HG03045 (cell line): Measurements from ENCODE around the gene NODAL.

ENCODE experiments used
- ATAC-seq: cut with Tn5 transposase; IDR thresholded peaks from one replicate; pipeline ENCODE4 v1.9.1; 2021; ENCODE audit warnings: mild to moderate bottlenecking, moderate library complexity; ENCODE audit not compliant: unreplicated experiment

Gene NODAL

GRCh38 chr10:70433581-70434280 lies 7.8 kb downstream of the NODAL start:
- ATAC-seq: no peak

- ATAC-seq: no peak
Observed at GRCh38 chr10:70432561-70433263, 8.8 kb downstream of the NODAL start.

GRCh38 chr10:70432101-70432500 lies 9.4 kb downstream of the NODAL start:
- ATAC-seq: no peak

GRCh38 chr10:70430493-70431445 lies 10.7 kb downstream of the NODAL start:
- no peak for ATAC-seq

- no peak for ATAC-seq
Observed at GRCh38 chr10:70426823-70427222, 14.7 kb downstream of the NODAL start.

GRCh38 chr10:70425096-70425495 lies 16.4 kb downstream of the NODAL start:
- ATAC-seq: no peak

GRCh38 chr10:70424320-70424719 lies 17.2 kb downstream of the NODAL start:
- ATAC-seq: no peak

GRCh38 chr10:70418713-70419112 lies 22.8 kb downstream of the NODAL start:
- ATAC-seq: no peak

- no peak for ATAC-seq
Observed at GRCh38 chr10:70418229-70418628, 23.3 kb downstream of the NODAL start.

GRCh38 chr10:70417568-70417967 lies 23.9 kb downstream of the NODAL start:
- no peak for ATAC-seq

- ATAC-seq: no peak
Observed at GRCh38 chr10:70412356-70412755, 29.1 kb downstream of the NODAL start.

- ATAC-seq: no peak
Observed at GRCh38 chr10:70410608-70411007, 30.9 kb downstream of the NODAL start.

GRCh38 chr10:70409772-70410171 lies 31.7 kb downstream of the NODAL start:
- ATAC-seq: no peak

GRCh38 chr10:70405037-70405824 lies 36.2 kb downstream of the NODAL start:
- ATAC-seq: no peak

GRCh38 chr10:70404787-70405036 lies 36.8 kb downstream of the NODAL start:
- no peak for ATAC-seq

- peak; percentile 86 for ATAC-seq
Observed at GRCh38 chr10:70404036-70404786, 37.3 kb downstream of the NODAL start, which contains the start of gene EIF4EBP2. TSS of gene EIF4EBP2 (plus strand) at chr10:70404145. CDS start at chr10:70404402, 257 bp downstream.

GRCh38 chr10:70403483-70404035 lies 37.9 kb downstream of the NODAL start:
- no peak for ATAC-seq

- no peak for ATAC-seq
Observed at GRCh38 chr10:70399177-70399576, 42.3 kb downstream of the NODAL start.

- ATAC-seq: no peak
Observed at GRCh38 chr10:70396140-70396539, 45.3 kb downstream of the NODAL start.

GRCh38 chr10:70391654-70392053 lies 49.8 kb downstream of the NODAL start:
- no peak for ATAC-seq
